Measurements from ENCODE around the gene MLXIP.

MLXIP gene

GRCh38 chr12:122123761-122124145, 45.2 kb downstream of the MLXIP start:
- in situ Hi-C loops (cut with MboI; ENCODE audit: low sequenced_read_pairs) = loop anchor here (5.0 kb wide), 1 partner anchor 66 kb away; no protein-coding TSS in a partner anchor

- in situ Hi-C loops (cut with MboI; ENCODE audit: low sequenced_read_pairs) = loop anchor here (5.0 kb wide), 1 partner anchor 67 kb away; no protein-coding TSS in a partner anchor
Measured at GRCh38 chr12:122124370-122124769, 45.8 kb downstream of the MLXIP start.

GRCh38 chr12:122125452-122126341, 47.1 kb downstream of the MLXIP start:
- in situ Hi-C loops (cut with MboI; ENCODE audit: low sequenced_read_pairs) = no loop called here

- in situ Hi-C loops (cut with MboI; ENCODE audit: low sequenced_read_pairs) = no loop called here
Measured at GRCh38 chr12:122126342-122126635, 47.7 kb downstream of the MLXIP start.

GRCh38 chr12:122126713-122127597, 48.4 kb downstream of the MLXIP start:
- in situ Hi-C loops (cut with MboI; ENCODE audit: low sequenced_read_pairs) = no loop called here

GRCh38 chr12:122127839-122128238, 49.3 kb downstream of the MLXIP start:
- in situ Hi-C loops (cut with MboI; ENCODE audit: low sequenced_read_pairs) = no loop called here

GRCh38 chr12:122128481-122128880, 49.9 kb downstream of the MLXIP start:
- in situ Hi-C loops (cut with MboI; ENCODE audit: low sequenced_read_pairs) = no loop called here

- in situ Hi-C loops (cut with MboI; ENCODE audit: low sequenced_read_pairs) = no loop called here
Measured at GRCh38 chr12:122129131-122129530, 50.6 kb downstream of the MLXIP start.

- in situ Hi-C loops (cut with MboI; ENCODE audit: low sequenced_read_pairs) = no loop called here
Measured at GRCh38 chr12:122130150-122130549, 51.6 kb downstream of the MLXIP start.

GRCh38 chr12:122133192-122133950, 54.8 kb downstream of the MLXIP start:
- in situ Hi-C loops (cut with MboI; ENCODE audit: low sequenced_read_pairs) = no loop called here

GRCh38 chr12:122135437-122136031, 57.0 kb downstream of the MLXIP start:
- in situ Hi-C loops (cut with MboI; ENCODE audit: low sequenced_read_pairs) = no loop called here

GRCh38 chr12:122137229-122137628, 58.7 kb downstream of the MLXIP start:
- in situ Hi-C loops (cut with MboI; ENCODE audit: low sequenced_read_pairs) = no loop called here

GRCh38 chr12:122137681-122138080, 59.1 kb downstream of the MLXIP start:
- in situ Hi-C loops (cut with MboI; ENCODE audit: low sequenced_read_pairs) = no loop called here

GRCh38 chr12:122138181-122138580, 59.6 kb downstream of the MLXIP start:
- in situ Hi-C loops (cut with MboI; ENCODE audit: low sequenced_read_pairs) = no loop called here

- in situ Hi-C loops (cut with MboI; ENCODE audit: low sequenced_read_pairs) = no loop called here
Measured at GRCh38 chr12:122138616-122139015, 60.1 kb downstream of the MLXIP start.

GRCh38 chr12:122139266-122139665, 60.7 kb downstream of the MLXIP start:
- in situ Hi-C loops (cut with MboI; ENCODE audit: low sequenced_read_pairs) = no loop called here

GRCh38 chr12:122139941-122140340, 61.4 kb downstream of the MLXIP start:
- in situ Hi-C loops (cut with MboI; ENCODE audit: low sequenced_read_pairs) = no loop called here

GRCh38 chr12:122140467-122141257, 62.1 kb downstream of the MLXIP start:
- in situ Hi-C loops (cut with MboI; ENCODE audit: low sequenced_read_pairs) = no loop called here

- in situ Hi-C loops (cut with MboI; ENCODE audit: low sequenced_read_pairs) = no loop called here
Measured at GRCh38 chr12:122141911-122142725, 63.6 kb downstream of the MLXIP start.
